ENCODE results near the gene MALRD1.
A peak's percentile ranks its signal among the peaks of the same experiment; 100 is the strongest.

The MALRD1 gene

DNA sequence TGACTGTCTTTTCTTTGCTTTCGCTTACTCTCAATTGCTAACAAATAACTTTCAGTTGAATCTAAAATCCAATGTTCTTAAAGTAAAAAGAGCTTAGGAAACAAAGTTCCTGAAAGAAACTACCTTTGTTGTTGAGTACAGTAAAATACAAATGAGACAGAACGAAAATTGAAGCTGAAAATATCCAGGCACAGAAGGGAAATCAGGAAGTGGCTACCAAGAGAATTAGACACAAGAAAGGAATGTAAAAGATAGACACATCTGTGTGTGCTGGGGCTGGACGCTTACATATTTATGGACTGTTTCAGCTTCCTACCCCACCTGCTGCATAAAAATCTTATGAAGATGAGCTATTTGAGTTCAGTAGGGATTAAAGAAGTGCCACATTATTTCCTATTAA, 606.0 kb downstream of the MALRD1 start:
- DNase-seq (ENCODE audit: low spot score) = no peak

DNA sequence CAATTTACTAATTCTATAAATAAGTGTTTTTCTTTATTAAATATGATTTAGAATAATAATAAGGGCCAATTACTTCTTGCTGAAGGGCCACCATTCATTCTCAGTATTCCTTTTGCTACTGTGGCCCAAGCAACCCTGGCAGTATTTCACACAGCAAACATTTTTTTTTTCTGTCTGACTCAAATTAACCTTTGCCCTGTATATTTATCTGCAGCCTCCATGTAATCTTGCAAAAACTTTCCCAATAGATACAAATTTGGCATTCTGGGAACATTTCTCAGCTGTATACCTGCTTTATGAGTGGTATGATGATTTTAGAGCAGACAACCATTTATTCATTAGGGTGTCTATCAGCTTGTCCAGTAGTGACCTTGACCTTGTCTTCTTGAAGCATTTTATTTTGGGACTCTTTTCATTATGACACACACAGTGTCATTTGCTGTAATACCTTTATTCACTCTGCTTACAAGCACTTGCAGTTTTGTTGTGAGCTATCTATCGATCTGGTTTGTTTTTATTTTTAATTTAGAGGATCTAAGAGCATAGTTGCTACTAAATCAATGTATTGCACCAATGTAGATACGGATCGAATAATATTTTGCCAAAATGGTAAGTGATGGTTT, 607.9 kb downstream of the MALRD1 start:
- DNase-seq (ENCODE audit: low spot score) = no peak

DNA sequence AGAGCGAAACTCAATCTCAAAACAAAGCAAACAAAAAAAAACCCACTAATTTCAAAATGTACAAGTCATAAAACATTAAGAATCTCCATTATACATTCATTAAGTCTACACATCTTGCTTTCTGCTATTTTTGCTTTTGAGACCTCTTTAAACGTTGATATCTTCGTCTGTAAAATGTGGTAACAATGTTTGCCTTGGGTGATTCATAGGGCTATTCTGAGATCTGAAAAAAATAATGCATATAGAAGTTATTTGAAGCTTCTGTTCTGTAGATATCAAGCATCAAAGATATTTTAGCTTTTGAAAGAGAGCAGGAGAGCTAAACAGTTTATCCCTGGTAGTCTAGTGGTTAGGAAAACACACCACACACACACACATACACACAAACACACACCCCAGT, 609.5 kb downstream of the MALRD1 start:
- DNase-seq (ENCODE audit: low spot score) = no peak

DNA sequence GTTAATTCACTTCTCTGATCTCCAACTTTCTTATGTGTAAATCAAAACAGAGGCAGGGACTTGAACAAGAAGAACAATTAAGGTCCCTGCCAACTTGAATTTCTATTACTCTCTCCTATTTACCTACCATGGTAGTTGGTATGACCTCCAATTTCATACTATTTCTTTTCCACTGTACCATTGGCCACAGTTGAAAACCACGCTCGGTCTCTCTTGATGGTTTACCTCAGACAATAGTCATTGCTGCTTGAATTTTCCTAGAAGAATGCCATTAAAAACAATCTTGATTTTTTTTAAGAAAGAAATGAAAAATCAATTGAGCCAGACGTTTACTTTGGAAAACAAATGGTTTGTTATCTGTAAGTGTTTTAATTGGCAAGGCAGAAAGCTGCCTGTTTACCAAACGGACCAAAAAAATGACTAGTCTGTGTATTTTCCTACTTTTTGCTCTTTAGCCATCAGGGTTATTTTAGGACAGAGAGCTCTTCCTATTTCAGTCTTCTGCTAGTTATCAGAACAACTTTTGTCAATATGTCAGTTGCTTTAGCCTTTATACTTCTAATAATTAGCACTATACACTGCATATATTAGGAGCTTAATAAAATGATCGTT, 610.1 kb downstream of the MALRD1 start:
- no peak for DNase-seq (ENCODE audit: low spot score)

DNA sequence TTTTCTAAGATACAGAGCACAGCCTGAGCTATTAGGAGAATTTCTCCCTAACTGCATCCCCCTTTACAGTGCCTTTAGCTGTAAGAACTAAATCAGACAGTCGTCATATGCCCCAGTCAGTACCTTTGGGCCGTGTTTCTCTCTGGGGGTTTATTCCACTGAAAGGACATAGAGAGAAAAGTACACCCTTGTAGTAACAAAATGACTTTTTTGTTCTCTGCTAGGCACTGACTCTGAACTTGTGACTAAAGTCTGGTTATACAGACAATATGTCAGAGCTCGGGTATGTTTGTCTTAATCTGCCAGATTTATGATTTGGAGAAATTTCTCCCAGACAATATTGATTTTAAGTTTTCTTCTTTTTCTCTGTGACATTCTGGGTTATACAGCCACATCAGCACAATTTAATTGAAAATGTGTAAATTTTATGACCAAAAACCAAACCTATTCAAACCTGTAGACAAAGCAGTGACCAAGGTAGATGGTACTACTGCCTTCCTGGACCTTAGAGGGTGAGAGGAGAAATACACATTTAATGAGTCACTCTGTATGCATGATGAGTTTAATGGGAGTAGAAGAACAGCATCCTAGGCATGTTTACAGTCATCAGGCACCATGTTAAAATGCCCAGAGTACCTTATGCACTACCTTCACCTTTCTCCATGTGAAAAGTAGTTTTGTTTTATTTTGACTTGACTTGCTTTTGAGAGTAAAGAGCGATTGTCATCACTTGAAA, 611.5 kb downstream of the MALRD1 start:
- no peak for DNase-seq (ENCODE audit: low spot score)

DNA sequence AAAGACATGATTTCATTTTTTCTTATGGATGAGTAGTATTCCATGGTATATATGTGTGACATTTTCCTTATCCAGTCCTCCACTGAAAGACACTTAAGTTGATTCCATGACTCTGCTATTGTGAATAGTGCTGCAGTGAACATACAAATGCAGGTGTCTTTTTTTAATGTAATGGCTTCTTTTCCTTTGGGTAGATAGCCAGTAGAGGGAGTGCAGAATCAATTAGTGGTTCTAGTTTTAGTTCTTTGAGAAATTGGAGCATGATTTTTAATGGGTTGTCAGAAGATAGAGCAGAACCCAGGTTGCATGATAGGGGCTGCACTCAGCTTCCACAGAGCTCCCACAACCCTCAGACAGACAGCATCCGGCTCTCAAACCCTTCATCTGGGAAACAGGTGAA, 614.7 kb downstream of the MALRD1 start:
- peak; percentile 5 for DNase-seq (ENCODE audit: low spot score)

DNA sequence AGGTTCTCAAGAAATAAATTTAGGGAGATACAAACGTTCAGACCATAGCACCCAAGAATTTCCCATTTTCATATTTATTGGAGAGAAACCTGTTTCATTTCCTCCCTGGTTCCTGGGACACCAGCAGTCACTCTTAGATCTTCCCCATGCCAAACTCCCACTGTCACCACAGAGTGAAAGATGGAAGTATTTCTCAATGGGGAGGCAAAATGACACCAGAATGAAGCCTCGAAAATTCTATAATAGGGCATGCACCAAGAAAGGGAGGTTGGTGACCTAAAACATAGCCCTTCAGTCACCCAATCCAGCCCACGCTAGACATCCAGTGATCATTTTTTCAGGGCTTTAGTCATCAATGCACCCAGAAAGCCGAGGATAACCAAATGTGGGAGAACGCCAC, 619.5 kb downstream of the MALRD1 start:
- no peak for DNase-seq (ENCODE audit: low spot score)

DNA sequence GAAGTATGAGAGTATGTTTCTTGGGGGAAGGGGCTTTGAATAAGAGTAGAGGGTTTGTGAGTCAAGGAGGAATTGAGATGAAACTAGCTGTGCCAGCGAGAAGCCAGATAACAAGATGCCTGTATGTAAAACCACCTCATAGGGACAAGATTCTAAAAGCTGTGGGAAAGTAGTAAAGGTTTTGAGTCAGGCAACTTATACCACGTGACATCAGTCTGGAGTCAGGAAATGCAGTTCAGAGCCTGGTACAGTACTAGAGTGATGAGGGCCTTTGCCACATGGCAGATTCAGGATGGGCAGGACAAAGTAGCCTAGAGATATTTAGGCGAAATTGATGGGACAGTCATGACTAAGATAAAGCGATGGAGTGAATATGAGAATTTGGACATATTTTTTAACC, 627.5 kb downstream of the MALRD1 start:
- DNase-seq (ENCODE audit: low spot score) = no peak

DNA sequence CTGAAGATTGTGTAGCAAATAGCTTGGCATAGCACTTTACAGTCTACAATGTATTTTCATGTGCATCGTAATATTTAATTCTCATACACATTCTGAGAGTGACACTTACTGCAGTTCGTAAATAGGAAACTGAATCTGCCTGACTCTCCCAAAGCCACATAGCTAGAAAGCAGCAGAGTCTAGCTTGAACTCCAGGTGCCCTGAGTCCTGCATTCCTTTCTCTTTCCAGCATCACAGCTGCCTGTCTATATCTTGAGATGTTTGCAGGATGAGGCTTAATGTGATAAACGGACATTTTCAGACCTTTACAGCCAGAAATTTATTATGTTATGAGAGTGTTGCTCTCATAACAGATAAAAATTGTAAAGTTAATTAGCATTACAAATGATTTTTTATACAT, 634.8 kb downstream of the MALRD1 start:
- no peak for DNase-seq (ENCODE audit: low spot score)

DNA sequence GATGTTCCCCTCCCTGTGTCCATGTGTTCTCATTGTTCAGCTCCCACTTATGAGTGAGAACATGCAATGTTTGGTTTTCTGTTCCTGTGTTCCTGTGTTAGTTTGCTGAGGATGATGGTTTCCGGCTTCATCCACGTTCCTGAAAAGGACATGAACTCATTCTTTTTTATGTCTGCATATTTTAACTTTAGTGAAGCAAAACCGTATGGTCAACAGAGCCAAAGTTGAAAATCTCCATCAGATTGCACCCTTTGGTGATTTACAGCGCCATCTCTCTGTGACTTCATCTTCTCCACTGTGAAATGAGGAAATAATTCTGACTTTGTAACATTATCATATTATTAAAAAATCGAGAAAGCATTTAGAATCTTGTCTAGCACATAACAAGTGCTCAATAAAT, 635.4 kb downstream of the MALRD1 start:
- no peak for DNase-seq (ENCODE audit: low spot score)

DNA sequence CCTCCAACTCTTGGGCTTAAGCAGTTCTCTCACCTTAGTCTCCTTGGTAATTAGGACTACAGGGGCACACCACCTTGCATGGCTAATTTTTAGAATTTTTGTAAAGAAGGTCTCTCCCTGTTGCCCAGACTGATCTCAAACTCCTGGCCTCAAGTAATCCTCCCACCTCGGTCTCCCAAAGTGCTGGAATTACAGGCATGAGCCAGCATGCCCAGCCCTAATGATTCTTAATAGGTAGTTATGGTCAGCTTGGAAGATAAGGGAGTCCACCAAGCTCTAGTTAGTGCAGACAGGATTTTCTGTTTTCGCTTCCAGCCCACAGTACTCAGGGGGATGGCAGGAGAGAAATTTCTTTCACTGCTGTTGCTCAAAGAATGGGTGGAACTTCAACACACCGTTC, 639.7 kb downstream of the MALRD1 start:
- DNase-seq (ENCODE audit: low spot score) = no peak

DNA sequence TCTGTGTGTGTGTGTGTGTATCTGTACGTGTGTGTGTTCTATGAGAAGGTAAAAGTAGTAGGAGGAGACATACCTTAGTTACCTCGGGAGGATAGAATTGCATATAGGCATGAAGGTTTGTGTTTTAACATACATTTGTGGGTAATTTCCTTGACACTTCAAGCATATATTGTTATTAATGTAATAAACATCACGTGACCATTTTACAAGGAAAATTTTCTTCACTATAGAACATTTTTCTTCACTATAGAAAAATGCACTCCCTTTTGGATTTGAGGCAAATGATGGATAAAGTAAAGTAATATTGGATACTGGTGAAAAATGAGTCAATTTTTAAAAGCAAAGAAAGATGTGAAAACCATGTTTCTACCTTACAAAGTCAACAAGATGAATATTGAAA, 640.6 kb downstream of the MALRD1 start:
- no peak for DNase-seq (ENCODE audit: low spot score)

DNA sequence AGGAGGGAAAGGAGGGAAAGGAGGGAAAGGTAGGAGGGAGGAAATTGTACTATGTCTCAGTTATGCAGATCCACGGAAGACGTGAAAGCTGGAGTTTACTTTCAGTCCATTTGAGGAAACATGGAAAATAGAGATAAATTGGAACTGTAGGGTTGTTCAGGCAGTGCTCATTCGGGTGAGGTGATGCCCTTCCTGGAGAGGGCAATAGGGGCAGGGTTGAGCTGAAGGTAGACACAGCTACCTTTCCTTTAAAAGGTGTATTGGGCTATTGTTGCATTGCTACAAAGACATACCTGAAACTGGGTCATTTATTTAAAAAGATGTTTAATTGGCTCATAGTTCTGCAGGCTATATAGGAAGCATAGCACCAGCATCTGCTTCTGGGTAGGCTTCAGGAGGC, 650.7 kb downstream of the MALRD1 start:
- DNase-seq (ENCODE audit: low spot score) = no peak

DNA sequence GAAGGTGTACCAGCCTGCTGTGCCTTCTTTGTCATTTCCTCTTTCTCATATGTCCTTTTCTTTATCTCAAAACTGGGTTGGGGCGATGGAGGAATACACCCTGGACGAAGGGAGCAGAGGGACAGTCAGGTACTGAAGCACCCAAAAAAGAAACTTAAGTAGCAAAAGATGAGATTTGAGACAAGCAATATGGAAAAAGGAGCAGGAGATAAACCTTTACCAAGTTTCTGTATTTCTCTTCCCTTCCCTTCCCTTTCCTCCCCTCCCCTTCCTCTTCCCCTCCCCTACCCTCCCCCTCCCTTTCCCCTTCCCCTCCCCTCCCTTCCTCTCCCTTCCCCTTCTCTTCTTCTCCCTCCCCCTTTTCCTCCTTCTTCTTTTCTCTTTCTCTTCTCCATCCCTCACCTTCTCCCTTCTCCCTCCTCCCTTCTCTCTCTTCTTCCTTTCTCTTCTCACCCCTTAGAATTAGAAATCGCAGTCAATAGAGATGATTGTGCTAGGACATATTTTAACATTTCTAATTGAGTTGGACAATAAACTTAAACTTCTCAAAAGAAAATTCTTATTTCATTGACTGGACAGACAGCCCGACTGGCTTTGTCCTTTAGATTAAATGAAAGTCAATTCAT, 652.9 kb downstream of the MALRD1 start:
- no peak for DNase-seq (ENCODE audit: low spot score)

DNA sequence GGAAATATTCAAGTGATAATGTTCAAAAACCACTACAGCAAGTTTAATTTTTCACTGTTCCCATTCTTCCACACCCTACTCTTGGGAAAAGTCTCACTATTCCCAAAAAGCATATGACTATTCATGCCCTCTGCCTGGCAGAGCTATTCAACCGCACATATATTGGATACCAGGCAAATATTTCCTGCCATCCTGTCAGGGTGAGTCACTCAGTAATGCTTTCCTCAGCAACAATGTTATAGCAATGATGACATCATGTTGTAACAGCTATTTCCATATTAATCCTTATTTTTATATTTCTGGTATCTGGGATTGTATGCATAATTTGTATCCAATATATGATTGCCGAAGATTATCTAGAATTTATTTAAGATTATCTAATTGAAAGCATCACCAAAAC, 653.6 kb downstream of the MALRD1 start:
- no peak for DNase-seq (ENCODE audit: low spot score)

DNA sequence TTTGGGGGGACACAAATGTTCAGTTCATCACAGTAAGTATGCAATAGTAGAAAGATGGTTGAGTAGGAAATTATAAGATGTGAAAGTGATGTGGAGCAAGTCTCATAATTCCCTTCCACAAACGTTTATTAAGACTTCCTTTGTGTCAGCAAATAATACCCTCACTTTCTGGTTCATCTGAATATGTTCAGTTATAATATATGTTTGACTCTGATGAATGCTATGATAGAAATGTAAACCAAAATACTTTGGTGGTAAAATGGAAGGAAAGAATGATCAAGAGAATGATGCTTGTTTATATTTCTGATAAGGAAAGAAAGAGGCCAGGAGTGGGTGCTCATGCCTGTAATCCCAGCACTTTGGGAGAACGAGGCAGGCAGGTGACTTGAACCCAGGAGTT, 655.9 kb downstream of the MALRD1 start:
- DNase-seq (ENCODE audit: low spot score) = no peak

DNA sequence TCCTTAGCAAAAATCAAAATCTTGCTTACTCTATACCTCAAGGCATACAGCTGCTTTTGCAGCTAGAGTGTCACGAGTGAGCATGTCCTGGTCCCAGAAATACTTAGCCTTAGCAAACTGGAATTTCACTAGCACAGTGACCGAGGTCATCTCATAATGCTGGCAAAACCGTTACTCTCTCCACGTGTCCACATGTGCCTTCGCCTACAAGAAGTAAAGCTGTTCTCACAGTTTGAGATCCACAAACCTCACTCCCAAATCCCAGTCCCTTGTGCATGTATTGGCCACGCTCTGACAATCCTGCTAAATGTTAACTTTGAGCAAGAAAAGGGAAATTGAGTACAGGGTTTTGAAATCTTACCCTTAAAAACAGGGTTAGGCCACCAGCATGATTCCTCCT, 656.6 kb downstream of the MALRD1 start:
- DNase-seq (ENCODE audit: low spot score) = no peak

DNA sequence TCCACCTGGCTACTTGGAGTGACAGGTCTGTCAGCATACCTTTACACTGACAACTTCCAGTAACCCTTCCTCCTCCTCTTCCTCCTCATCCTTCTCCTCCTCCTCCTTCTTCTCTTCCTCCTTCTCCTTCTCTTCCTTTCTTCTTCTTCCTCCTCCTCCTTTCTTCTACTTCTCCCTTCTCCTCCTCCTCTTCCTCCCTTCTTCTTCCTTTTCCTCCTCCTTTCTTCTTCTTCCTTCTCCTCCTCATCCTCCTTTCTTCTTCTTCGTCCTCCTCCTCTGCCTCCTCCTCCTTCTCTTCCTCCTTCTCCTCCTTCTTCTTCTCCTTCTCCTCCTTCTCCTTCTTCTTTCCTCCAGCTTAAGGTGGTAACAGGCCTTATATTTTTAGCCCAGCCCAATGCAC, 658.3 kb downstream of the MALRD1 start:
- DNase-seq (ENCODE audit: low spot score) = no peak

DNA sequence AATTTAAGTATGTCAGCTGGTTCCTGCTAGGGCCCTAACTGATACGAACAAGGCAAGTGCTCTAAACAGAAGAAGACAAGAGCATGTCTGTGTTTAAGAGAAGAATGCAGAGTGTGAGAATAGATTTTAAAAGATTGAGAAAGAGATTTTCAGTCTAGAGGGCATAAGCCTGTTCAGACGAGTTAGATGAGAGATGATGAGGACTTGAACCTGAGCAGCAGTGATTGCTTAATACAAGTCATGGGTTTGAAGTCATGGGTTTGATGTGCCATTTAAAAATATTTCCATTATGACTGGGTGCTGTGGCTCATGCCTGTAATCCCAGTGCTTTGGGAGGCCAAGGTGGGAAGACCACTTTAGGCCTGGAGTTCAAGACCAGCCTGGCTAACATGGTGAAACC, 658.8 kb downstream of the MALRD1 start:
- no peak for DNase-seq (ENCODE audit: low spot score)

DNA sequence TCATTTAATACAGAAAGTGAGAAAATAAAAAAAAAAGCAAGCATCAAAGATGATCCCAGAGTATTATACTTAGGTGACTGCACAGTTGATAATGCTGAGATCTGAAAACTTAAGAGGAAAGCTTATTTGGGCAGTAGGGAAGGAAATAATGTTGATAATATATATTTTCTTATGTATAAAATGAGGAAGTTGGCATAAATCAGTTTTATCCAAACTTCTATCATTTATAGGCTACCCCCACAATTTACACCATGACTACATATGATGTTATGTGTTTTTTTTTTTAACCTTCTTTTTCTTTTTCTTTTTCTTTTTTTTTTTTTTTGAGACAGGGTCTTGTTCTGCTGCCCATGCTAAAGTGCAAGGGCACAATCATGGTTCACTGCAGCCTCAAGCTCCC, 659.4 kb downstream of the MALRD1 start:
- no peak for DNase-seq (ENCODE audit: low spot score)

DNA sequence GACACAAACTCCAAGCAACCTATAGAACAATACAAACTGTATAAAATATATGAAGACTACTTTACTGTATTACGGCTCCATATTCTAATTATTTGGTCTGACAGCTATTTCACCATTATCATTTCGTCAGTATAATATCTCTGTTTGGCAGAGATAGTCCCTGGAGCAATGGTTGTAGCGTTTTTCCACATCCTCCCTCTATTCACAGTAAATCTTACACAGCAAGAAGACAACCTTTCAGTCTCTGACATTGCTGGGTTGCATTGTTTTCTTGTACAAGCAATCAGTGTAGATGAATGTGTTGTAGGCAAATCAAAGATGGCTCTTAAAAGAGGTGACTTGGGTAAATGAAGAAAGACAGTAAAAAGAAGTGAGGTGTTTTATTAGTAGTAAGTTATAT, 662.0 kb downstream of the MALRD1 start:
- DNase-seq (ENCODE audit: low spot score) = no peak

DNA sequence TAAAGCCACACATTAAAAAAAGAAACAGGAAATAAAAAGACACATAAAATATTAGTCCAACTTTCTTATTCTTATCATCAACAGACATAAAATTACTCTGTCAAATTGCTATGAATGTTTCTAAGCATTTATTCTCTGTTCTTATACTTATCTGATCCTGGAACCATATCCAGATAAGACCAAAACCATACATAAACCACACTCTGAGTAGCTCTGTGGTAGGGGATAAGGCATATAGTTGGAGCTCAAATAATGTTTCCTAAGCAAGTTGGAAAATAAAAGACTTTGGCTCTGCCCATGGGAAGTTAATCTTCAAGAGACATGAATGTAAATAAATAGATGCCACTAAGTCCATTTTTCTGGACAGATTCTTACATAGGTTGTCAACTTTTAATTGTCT, 664.6 kb downstream of the MALRD1 start:
- no peak for DNase-seq (ENCODE audit: low spot score)

DNA sequence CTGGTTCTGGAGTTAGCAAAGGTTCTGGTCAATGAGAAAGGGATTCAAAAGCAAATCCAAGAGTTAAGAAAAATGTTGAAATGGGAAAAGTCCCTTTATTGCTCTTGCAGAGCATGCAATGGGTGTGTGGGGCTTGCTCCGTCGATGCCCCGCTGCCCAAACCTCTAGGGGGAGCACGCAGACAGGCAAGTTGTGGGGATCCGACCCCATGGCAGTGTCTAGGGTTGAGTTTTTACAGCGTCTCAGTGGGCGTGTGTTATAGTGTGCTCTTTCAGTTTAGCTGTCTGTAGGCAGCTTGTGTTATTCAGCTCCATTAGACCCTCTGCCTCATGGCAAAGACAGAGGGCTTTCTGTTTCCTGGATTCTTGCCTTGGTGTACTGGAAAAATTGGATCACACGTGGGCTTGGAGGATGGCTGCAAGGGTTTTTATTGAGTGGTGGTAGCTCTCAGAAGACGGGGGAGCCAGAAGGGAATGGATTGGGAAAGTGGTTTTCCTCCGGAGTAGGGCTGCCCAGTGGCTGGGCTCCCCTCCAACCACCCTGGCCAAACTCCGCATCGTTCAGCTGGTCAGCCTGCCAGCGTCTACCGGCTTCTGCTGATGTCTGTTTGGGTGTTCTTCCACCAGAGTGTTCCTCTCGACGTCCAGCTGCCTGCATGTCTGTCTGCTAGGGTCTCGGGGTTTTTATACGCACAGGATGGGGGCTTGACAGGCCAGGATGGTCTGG, 665.4 kb downstream of the MALRD1 start:
- peak; percentile 5 for DNase-seq (ENCODE audit: low spot score)
